Osteocyte (in vitro differentiated cells): ENCODE data around the gene C20orf204. TPM values are rescaled to one million over a fixed set of nuclear protein-coding genes. Genes with fewer than 3 reads are reported as not detected.

Experiments used
- DNase-seq: peaks from one replicate; pipeline ENCODE4 v3.0.0; 2021; ENCODE audit warnings: mixed read lengths; ENCODE audit not compliant: unreplicated experiment; ENCODE audit errors: extremely low spot score
- H3K27ac Mint-ChIP-seq: one replicate; pipeline ENCODE4 v1.8.0; 2021; ENCODE audit warnings: mild to moderate bottlenecking, mixed read lengths; ENCODE audit not compliant: unreplicated experiment
- H3K27me3 Mint-ChIP-seq: one replicate; pipeline ENCODE4 v1.8.0; 2021; ENCODE audit warnings: mixed read lengths; ENCODE audit not compliant: unreplicated experiment
- H3K36me3 Mint-ChIP-seq: one replicate; pipeline ENCODE4 v1.8.0; 2021; ENCODE audit warnings: mixed read lengths; ENCODE audit not compliant: unreplicated experiment
- H3K4me1 Mint-ChIP-seq: one replicate; pipeline ENCODE4 v1.8.0; 2021; ENCODE audit warnings: mixed read lengths; ENCODE audit not compliant: unreplicated experiment
- H3K4me3 Mint-ChIP-seq: one replicate; pipeline ENCODE4 v1.8.0; 2021; ENCODE audit warnings: mild to moderate bottlenecking, moderate library complexity, mixed read lengths; ENCODE audit not compliant: unreplicated experiment
- H3K9me3 Mint-ChIP-seq: one replicate; pipeline ENCODE4 v1.8.0; 2021; ENCODE audit warnings: mixed read lengths; ENCODE audit not compliant: unreplicated experiment
- CTCF ChIP-seq: fragments of 200-600 bp; sonication (generic); IDR thresholded peaks from 2 replicates; pipeline ENCODE4 v1.5.0; 2021; ENCODE audit warnings: antibody characterized with exemption, mild to moderate bottlenecking, moderate library complexity
- total RNA-seq: library from RNA; stranded (reverse); gene quantifications from 2 replicates; pipeline ENCODE4 v1.2.1, GENCODE V29; 2021

Gene C20orf204
- total RNA-seq, 1 donor from 2014 or later, result 1.3 TPM

GRCh38 chr20:64070244-64070993 is 34.4 kb downstream of the C20orf204 start:
- Mint-ChIP-seq H3K4me3 (no peak overlapping the region), H3K36me3 (peaks cover 5% of the 10 kb centered on the region), H3K4me1 (peaks cover 6% of the 10 kb centered on the region), H3K9me3 (no peaks in the 10 kb centered on the region), H3K27me3 (no peaks in the 10 kb centered on the region), H3K27ac (no peak overlapping the region)
- DNase-seq, result no peak
- no peak for TF ChIP-seq CTCF

- no peaks in the 10 kb centered on the region for H3K27me3 Mint-ChIP-seq
- H3K4me3 Mint-ChIP-seq, result no peak overlapping the region
- peaks cover 5% of the 10 kb centered on the region for H3K36me3 Mint-ChIP-seq
Observed at GRCh38 chr20:64071341-64072332, 35.7 kb downstream of the C20orf204 start.

GRCh38 chr20:64072498-64073063 is 36.6 kb downstream of the C20orf204 start:
- H3K36me3 Mint-ChIP-seq, result peaks cover 5% of the 10 kb centered on the region
- no peak for DNase-seq
- no peaks in the 10 kb centered on the region for H3K9me3 Mint-ChIP-seq
- TF ChIP-seq CTCF, result no peak
- no peaks in the 10 kb centered on the region for H3K27me3 Mint-ChIP-seq
- no peak overlapping the region for H3K4me3 Mint-ChIP-seq
- no peak overlapping the region for H3K27ac Mint-ChIP-seq
- H3K4me1 Mint-ChIP-seq, result no peaks in the 10 kb centered on the region

More at GRCh38 chr20:64071341-64072332, 35.7 kb downstream of the C20orf204 start:
- H3K27ac Mint-ChIP-seq, result no peak overlapping the region
- H3K4me1 Mint-ChIP-seq, result no peaks in the 10 kb centered on the region
- no peak for DNase-seq
- H3K9me3 Mint-ChIP-seq, result no peaks in the 10 kb centered on the region
- no peak for TF ChIP-seq CTCF

GRCh38 chr20:64073476-64074183 is 37.6 kb downstream of the C20orf204 start:
- Mint-ChIP-seq H3K27ac (no peak overlapping the region), H3K36me3 (peaks cover 5% of the 10 kb centered on the region), H3K4me3 (no peak overlapping the region), H3K4me1 (peaks cover 4% of the 10 kb centered on the region), H3K27me3 (no peaks in the 10 kb centered on the region), H3K9me3 (no peaks in the 10 kb centered on the region)
- no peak for TF ChIP-seq CTCF
- no peak for DNase-seq
